ENCODE data around the gene PEX26.
"Not testable (repeated sequence)": the region's sequence is repeated elsewhere in the genome, so short reads cannot be mapped to it uniquely, and the experiment has no call there.

Gene PEX26

GRCh38 chr22:18056807-18057474 lies 20.8 kb upstream of the PEX26 start:
- DNase-seq, result no peak

- no peak for DNase-seq
Measured at GRCh38 chr22:18057568-18058209, 20.1 kb upstream of the PEX26 start.

- DNase-seq, result no peak
Measured at GRCh38 chr22:18058371-18059093, 19.3 kb upstream of the PEX26 start.

- no peak for DNase-seq
Measured at GRCh38 chr22:18059094-18059417, 18.7 kb upstream of the PEX26 start.

- DNase-seq, result no peak
Measured at GRCh38 chr22:18059473-18059872, 18.3 kb upstream of the PEX26 start.

- no peak for DNase-seq
Measured at GRCh38 chr22:18059991-18060390, 17.8 kb upstream of the PEX26 start.

- DNase-seq, result no peak
Measured at GRCh38 chr22:18060646-18061620, 16.9 kb upstream of the PEX26 start.

GRCh38 chr22:18062421-18062820 lies 15.4 kb upstream of the PEX26 start:
- DNase-seq, result no peak

GRCh38 chr22:18063306-18063705 lies 14.5 kb upstream of the PEX26 start:
- no peak for DNase-seq

GRCh38 chr22:18063715-18064114 lies 14.1 kb upstream of the PEX26 start:
- DNase-seq, result not testable (repeated sequence)

GRCh38 chr22:18064636-18065035 lies 13.2 kb upstream of the PEX26 start:
- no peak for DNase-seq

GRCh38 chr22:18065256-18065655 lies 12.5 kb upstream of the PEX26 start:
- DNase-seq, result no peak

GRCh38 chr22:18066181-18066859 lies 11.5 kb upstream of the PEX26 start:
- DNase-seq, result no peak

GRCh38 chr22:18067121-18067520 lies 10.7 kb upstream of the PEX26 start:
- no peak for DNase-seq

GRCh38 chr22:18067548-18068341 lies 10.0 kb upstream of the PEX26 start:
- DNase-seq, result no peak

- no peak for DNase-seq
Measured at GRCh38 chr22:18068381-18068988, 9.3 kb upstream of the PEX26 start.

GRCh38 chr22:18069041-18069440 lies 8.7 kb upstream of the PEX26 start:
- DNase-seq, result no peak

GRCh38 chr22:18070041-18070440 lies 7.7 kb upstream of the PEX26 start:
- DNase-seq, result no peak

GRCh38 chr22:18070556-18071306 lies 7.1 kb upstream of the PEX26 start:
- no peak for DNase-seq

- not testable (repeated sequence) for DNase-seq
Measured at GRCh38 chr22:18071307-18071967, 6.4 kb upstream of the PEX26 start.
